Daoy (cell line): Measurements from ENCODE around the gene XKR3. TPM values are rescaled to one million over a fixed set of nuclear protein-coding genes. Genes with fewer than 3 reads are reported as not detected.
"Not testable (repeated sequence)": the region's sequence is repeated elsewhere in the genome, so short reads cannot be mapped to it uniquely, and the experiment has no call there.

Experiments
- DNase-seq: peaks from one replicate; pipeline ENCODE4 v3.0.0-alpha.2; 2015; ENCODE audit warnings: low read depth
- total RNA-seq: library from RNA; depleted of rRNA; stranded (reverse); fragments of >200 nt; shearing (Covaris generic); gene quantifications from 2 replicates; pipeline ENCODE4 v1.2.3, GENCODE V29; 2014; rRNA removed

XKR3 gene
- 0.69 TPM in 1 of 2 replicates, not detected in the other for total RNA-seq

GRCh38 chr22:16824716-16825687 lies at the start of gene XKR3:
XKR3 (minus strand) TSS chr22:16825411; CDS start chr22:16808073, 17,338 bp downstream.
- peak; percentile 37 for DNase-seq

- DNase-seq, result not testable (repeated sequence)
These were observed 44.4 kb upstream of the XKR3 start for GRCh38 chr22:16869640-16870039.

GRCh38 chr22:16866167-16866566 lies 41.0 kb upstream of the XKR3 start:
- DNase-seq, result no peak

- not testable (repeated sequence) for DNase-seq
These were observed 31.6 kb upstream of the XKR3 start for GRCh38 chr22:16856851-16857250.

GRCh38 chr22:16854631-16855030 lies 29.4 kb upstream of the XKR3 start:
- DNase-seq, result no peak

GRCh38 chr22:16851268-16851996 lies 26.2 kb upstream of the XKR3 start:
- DNase-seq, result peak; percentile 55

- no peak for DNase-seq
These were observed 22.1 kb upstream of the XKR3 start for GRCh38 chr22:16847271-16847670.

- no peak for DNase-seq
These were observed 20.7 kb upstream of the XKR3 start for GRCh38 chr22:16845881-16846280.

GRCh38 chr22:16845465-16845864 lies 20.3 kb upstream of the XKR3 start:
- DNase-seq, result no peak

- no peak for DNase-seq
These were observed 19.3 kb upstream of the XKR3 start for GRCh38 chr22:16844529-16844928.

GRCh38 chr22:16838073-16838472 lies 12.9 kb upstream of the XKR3 start:
- DNase-seq, result no peak

- DNase-seq, result no peak
These were observed 9.8 kb upstream of the XKR3 start for GRCh38 chr22:16834971-16835370.

GRCh38 chr22:16831257-16831656 lies 6.0 kb upstream of the XKR3 start:
- no peak for DNase-seq

- no peak for DNase-seq
These were observed 4.8 kb upstream of the XKR3 start for GRCh38 chr22:16829985-16830384.

- DNase-seq, result no peak
These were observed 3.7 kb upstream of the XKR3 start for GRCh38 chr22:16828876-16829275.

- no peak for DNase-seq
These were observed 2.3 kb upstream of the XKR3 start for GRCh38 chr22:16827506-16827905.

GRCh38 chr22:16819249-16819648 lies 6.0 kb downstream of the XKR3 start:
- no peak for DNase-seq

GRCh38 chr22:16818538-16818937 lies 6.7 kb downstream of the XKR3 start:
- no peak for DNase-seq

GRCh38 chr22:16815073-16815472 lies 10.1 kb downstream of the XKR3 start:
- DNase-seq, result no peak

GRCh38 chr22:16810188-16810802 lies 14.9 kb downstream of the XKR3 start:
- no peak for DNase-seq

GRCh38 chr22:16808744-16809143 lies 16.5 kb downstream of the XKR3 start:
- no peak for DNase-seq

- DNase-seq, result no peak
These were observed 18.1 kb downstream of the XKR3 start for GRCh38 chr22:16807109-16807508.
